Measurements from ENCODE around the gene OR9I1. TPM values are rescaled to one million over a fixed set of nuclear protein-coding genes. Genes with fewer than 3 reads are reported as not detected.

Gene OR9I1, protein sequence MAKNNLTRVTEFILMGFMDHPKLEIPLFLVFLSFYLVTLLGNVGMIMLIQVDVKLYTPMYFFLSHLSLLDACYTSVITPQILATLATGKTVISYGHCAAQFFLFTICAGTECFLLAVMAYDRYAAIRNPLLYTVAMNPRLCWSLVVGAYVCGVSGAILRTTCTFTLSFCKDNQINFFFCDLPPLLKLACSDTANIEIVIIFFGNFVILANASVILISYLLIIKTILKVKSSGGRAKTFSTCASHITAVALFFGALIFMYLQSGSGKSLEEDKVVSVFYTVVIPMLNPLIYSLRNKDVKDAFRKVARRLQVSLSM
- not detected in 2 replicates for total RNA-seq

DNA sequence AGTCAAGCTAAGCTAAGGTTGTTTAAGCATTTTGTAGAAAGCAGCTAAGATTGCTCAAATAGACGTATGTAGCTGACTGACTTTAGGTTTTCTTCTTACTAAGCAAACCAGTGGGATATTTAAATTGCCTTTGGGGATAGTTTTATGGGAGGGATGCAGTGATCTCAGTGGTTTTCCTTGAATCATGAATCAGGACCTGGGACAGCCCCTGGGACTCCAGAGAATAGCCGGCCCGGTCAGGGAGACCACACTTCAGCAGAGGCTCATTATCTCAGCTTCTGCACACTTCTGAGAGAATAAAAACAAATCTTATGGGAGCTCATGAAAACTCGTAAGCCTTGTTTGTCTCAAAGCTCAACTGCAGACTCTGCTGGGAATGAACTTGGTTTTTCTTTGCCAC, at the start of gene OR9I1:
Gene OR9I1, minus strand, starts transcription at position 62 of the 400 bp plus-strand sequence. CDS start 6,086 bp downstream, outside the sequence.
- DNase-seq (ENCODE audit: low read depth in 2 of 2) = no peak

DNA sequence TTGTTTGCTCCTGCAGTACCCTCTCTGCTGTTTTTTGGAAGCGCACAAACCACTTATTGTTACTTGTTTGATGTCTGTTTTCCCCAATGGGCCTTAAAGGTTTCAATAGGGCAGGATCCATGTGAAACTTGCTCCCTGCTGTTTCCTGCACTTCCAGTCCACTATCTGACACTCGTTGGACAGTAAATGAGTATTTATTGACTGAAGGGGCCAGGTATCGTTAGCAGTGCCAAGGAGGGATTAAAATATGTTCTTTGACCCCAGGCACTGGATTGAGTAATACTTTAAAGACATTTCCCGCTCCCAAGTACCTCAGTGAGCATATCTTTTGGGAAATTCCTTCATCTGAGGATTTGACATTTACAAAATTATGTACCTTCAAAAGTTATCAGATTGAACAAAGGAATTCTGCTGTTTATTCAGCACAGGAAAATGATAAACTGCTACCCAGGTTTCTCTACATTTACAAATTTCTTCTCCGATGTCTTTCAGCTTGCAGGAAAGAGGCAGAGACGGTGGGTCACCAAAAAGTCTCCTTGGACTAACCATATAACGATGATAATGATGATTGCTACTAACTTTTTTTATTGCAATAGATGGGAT, 40.3 kb upstream of the OR9I1 start:
- DNase-seq (ENCODE audit: low read depth in 2 of 2) = no peak

DNA sequence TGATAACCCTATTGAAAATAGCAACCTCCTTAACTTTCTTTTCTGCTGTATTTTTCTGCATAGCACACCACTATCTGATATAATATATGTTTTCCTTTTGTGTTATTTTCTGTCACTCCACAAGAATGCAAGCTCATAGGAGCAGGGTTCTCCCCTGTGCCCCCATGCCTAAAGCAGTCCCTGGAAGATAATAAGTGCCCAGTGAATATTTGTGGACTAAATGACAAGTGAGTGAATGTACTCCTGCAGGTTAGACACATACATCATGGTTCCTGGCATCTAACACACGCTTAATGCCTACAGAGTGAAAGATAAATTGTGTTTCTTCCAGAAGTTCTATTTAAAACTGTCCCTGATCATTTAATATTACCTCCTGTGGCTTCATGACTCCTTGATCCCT, 39.7 kb upstream of the OR9I1 start:
- DNase-seq (ENCODE audit: low read depth in 2 of 2) = no peak

DNA sequence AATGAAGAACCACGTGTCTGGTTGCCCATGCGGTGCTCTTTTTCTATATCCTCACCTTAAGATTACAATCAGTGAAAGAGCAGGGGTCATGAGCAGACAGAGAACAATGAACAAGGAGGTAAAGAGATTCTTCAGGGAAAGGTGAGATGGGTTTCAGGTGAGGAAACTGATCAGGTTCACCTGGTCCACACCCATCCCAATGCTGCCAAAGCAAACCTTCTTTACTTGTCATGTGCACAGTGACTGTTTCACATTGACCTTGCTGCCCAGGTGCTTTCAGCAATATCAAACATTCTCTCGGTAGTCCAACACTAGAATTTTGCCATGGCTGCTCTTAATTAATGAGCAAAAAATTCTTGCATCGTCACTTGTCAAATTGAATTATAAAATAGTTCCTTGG, 39.1 kb upstream of the OR9I1 start:
- no peak for DNase-seq (ENCODE audit: low read depth in 2 of 2)

DNA sequence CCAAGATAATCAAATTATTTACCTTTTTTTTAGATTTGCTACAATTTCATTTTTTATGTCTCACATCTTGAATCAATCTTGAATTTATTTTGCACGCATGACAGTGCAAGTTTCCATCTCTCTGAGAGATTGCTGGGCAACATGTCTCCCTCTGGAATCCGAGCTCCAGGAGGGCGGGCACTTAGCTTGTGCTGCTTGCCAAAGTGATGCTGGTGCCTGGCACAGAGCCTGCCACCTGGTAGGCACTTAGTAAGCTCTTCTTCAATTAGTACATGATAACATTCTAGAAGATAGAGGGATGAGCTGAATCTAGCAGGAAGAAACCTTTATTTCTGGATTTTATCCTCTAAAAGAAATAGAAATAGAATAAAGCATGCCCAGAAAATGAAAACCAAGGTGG, 27.5 kb upstream of the OR9I1 start:
- DNase-seq (ENCODE audit: low read depth in 2 of 2) = no peak

DNA sequence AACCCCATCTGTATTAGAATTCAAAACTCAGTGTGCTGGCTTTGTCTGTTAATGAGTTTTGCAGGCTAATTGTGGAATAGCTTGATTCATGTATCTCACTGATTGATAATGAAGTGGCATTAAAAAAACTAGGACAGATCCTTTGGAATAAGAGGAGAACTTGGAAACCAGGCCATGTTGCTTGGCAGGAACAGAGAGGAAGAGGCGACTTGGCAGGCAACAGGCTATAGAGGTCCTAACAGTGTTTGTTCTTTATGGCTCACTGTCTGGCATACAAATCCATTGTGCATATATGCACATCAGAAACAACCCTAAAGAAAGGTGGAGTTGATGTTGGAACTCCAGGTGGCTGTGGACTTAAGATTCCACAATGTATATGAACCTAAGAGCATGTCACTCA, 17.4 kb upstream of the OR9I1 start:
- no peak for DNase-seq (ENCODE audit: low read depth in 2 of 2)

DNA sequence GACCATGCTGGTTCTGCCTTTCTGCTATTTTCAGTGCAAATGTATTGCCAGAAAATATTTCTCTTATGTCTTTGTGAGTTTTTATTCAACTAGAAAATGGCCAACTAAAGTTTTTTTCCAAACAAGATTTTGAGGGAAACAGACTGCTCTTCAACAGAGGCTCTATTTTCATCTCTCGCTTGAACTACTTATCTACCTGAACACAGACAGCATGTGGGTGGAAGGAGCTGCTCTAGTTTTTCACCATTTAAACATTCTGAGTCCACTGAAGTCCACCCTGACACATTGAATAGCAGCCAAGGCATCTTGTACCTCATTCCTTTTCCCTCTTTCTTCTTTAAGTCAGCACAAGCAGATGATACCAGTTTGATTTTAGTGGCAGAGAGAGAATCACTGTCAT, 9.8 kb upstream of the OR9I1 start:
- DNase-seq (ENCODE audit: low read depth in 2 of 2) = no peak

DNA sequence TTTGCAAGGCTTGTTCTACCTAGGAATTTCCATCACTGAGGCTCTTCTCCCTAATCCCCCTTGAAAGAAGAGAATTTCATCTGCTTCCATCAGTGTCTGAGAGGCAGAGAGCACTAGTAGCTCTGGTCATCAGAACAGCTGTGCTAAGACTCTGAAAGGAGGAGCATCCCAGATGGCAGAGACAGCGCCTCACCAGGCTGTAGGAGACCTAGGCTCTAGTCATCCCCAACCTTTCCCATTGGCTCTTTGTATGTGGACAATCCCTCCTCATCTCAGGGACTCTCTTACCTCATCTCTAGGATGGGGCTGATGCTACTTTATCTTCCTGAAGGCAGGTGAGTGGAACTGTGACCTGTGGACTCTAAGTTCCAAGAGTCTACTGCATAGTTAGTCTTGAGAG, 8.8 kb upstream of the OR9I1 start:
- DNase-seq (ENCODE audit: low read depth in 2 of 2) = no peak

DNA sequence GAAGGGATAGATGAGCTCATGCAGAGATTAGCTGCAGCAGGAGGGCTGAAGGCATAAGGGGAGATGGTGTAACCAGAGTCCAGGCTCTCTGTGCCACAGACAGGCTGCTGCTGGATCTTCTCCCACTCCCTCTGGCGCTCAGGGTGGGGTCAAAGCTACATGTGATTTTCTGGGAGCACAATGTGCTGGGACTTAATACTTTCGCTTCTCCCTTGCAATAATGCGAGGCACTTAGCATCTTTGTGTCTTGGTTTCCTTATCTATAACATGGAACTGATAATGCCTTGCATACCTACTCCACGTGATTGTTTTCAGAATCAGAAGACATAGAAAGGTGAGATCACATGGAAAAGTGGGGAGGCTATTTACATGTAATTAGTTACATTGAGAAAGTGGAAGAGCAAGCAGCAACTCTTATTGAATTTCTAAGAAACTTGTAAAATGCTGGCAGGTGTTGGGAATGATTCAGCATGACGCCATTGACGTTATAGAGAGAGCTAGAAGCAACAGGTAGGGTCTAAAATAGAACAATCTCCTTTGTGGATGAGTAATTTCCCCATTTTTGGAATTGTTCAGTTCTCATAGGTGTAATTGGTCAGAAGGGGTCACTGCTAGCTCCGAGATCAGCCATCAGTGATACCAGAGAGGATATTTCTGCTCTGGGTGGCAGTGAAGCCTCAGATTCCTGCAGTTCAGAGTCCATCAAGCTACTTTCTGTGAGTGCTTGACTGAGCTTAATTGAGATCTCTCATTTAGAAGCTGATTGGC, 8.2 kb upstream of the OR9I1 start:
- DNase-seq (ENCODE audit: low read depth in 2 of 2) = no peak

DNA sequence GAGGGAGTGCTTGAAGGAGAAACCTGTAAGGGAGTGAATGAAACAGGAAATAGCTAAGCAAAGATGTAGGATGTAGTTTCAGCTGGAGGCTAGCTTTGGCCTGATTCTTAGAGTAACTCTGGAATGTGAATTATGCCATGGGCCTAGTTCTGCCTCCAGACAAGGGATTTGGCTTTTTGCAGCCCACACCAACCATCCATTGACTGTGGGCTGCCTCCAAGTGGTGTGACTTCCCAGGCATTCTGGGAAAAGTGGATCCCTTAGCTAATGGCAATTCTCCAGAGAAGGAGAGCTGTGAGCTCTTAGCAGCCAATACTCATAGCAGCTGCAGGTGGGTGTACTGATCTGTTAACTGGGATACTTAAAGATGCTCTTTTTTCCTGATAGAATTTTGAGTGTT, 2.0 kb upstream of the OR9I1 start:
- DNase-seq (ENCODE audit: low read depth in 2 of 2) = no peak

DNA sequence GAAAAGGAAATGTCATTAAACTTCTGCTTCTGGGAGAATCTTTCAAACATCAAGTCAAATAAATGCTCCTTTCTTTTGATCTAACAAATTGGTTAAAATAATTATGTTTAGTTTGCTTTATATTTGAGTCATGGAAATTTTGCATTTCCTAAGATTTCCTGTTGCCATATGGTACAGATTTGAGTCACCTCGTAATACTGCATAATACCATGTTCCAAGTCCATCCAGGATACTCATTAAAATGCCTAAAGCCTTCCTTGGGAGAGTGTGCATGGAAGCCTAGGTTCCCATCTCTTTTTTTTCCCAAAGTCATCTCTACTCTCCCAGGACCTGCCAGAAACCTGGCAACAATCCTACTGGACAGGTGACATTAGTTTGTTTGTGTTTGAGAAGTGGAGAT, 4.2 kb downstream of the OR9I1 start:
- no peak for DNase-seq (ENCODE audit: low read depth in 2 of 2)

DNA sequence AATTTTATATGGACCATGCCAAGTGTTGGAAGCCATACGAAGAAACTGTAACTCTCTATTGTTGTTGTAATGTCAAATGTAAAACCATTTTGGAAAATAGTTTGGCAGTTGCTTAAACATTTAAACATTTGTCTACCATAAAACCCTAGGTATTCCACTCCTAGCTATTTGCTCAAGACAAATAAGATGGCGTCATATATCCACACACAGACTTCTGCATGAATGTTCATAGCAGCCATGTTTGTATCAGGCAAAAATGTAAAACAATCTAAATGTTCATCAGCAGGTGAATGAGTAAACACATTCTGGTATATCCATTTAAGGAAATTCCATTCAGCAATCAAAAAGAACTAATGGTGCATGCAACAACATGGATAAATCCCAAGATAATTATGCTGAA, 27.9 kb downstream of the OR9I1 start:
- DNase-seq (ENCODE audit: low read depth in 2 of 2) = no peak

DNA sequence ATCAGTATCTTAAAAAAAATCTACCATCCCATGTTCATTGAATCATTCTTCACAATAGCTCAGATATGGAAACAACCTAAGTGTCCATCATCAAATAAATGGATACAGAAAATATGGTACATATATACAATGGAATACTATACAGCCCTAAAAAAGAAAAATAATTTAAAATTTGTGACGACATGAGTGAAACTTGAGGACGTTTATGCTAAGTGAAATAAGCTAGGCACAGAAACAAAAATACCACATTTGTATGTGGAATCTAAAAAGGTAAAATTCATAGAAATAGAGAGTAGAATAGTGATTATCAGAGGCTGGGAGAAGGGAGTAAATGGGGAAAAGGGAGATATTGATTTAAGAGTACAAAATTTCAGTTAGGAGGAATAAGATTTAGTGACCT, 38.8 kb downstream of the OR9I1 start:
- DNase-seq (ENCODE audit: low read depth in 2 of 2) = no peak

DNA sequence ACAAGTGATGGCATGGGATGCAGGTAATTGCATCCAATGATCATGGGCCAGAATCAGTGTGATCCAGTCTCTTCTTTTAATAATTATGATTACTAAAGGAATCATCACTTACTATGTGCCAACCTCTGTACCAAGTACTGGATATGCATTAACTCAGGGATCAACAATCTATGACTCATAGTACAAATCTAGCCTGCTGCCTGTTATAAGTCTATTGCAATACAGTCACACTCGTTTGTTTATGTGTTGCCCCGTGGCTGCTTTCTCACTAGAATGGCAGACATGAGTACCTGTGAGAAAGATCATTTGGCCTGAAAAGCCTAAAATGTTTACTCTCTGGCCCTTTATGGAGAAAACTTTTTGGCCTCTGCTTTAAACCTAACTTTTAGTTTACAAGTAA, 49.5 kb downstream of the OR9I1 start:
- DNase-seq (ENCODE audit: low read depth in 2 of 2) = peak in 1 of 2 donors; percentile 19

DNA sequence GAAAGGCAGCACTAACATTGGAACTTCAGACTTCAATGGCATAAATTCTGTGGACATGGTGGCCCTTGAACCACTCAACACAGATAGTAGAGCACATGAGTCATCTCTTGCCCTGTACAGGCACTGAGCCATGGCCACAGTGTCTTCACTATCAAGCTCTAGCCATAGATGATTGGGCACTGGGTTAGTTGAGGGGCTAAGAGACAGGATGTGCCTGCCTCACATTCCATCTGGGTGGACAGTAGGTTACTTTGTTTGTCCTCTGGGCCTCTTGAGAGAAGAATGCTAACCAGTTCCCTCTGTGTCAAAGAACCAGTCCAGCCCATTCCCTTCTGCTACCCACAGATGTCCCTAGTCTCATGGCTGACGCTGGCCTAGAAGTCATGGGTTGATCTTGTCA, 54.7 kb downstream of the OR9I1 start:
- no peak for DNase-seq (ENCODE audit: low read depth in 2 of 2)

DNA sequence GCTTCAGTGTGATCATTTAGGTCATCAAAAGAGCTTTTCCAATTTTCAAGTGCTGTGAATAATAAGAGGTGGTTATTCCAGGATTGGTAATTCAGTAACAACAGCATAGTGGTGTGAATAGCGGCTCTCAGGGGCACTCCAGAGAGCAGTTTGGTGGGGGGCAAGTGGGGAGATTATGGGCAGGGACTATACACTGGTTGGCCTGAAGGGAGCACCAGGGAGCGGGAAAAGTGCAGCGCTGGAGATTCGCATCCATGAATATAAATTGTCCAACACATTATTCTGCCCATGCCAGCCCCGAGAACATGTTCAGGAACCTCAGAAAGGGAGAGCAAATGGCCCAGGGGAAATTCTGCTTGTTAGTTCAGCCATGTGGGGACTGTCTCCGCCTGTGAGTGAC, 56.7 kb downstream of the OR9I1 start:
- DNase-seq (ENCODE audit: low read depth in 2 of 2) = peak in 1 of 2 donors; percentile 3

DNA sequence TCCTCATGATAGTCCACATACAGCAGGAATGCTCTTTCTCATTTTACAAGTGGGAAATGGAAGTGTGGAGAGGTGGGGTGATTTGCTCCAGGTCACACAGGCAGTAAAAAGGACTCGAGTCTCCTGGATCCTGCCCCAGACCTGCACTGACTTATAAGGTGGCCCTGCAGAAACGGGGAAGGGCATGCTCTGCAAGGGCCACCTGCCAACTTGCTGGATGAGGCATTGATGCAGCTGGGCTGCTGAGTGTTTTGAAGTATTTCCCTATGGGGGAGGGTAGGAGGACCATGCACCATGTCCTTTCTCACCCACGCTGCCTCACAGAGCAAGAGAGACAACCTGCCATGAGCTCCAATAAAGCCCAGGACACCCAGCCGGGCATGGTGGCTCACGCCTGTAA, 57.6 kb downstream of the OR9I1 start:
- DNase-seq (ENCODE audit: low read depth in 2 of 2) = peak in 1 of 2 donors; percentile 10

Other genes starting within 250 kb of the OR9I1 start
- not detected in 2 replicates for gene OR9Q1, start 101.6 kb downstream of the OR9I1 start, total RNA-seq
- not detected in 2 replicates for gene OR6Q1, start 94.6 kb downstream of the OR9I1 start, total RNA-seq
- not detected in 2 replicates for gene OR9Q2, start 63.5 kb upstream of the OR9I1 start, total RNA-seq
- not detected in 2 replicates for gene OR1S2, start 78.6 kb upstream of the OR9I1 start, total RNA-seq
- not detected in 2 replicates for gene OR1S1, start 87.2 kb upstream of the OR9I1 start, total RNA-seq
- not detected in 2 replicates for gene OR10Q1, start 103.4 kb upstream of the OR9I1 start, total RNA-seq
- not detected in 2 replicates for gene OR10W1, start 142.7 kb upstream of the OR9I1 start, total RNA-seq
- not detected in 2 replicates for gene OR5B17, start 233.5 kb upstream of the OR9I1 start, total RNA-seq